H1 (cell line): ENCODE measurements around the gene IFNL2. TPM values are rescaled to one million over a fixed set of nuclear protein-coding genes. Genes with fewer than 3 reads are reported as not detected.

ENCODE experiments used
- CHD1 ChIP-seq: IDR thresholded peaks from 2 replicates; pipeline ENCODE4 v1.6.1; 2012; ENCODE audit warnings: low read depth, low read length, improper control_type of control experiment
- CHD2 ChIP-seq: IDR thresholded peaks from 2 replicates; pipeline ENCODE4 v1.6.1; 2012; ENCODE audit warnings: low read length, improper control_type of control experiment
- CHD7 ChIP-seq: fragments of 300-600 bp; sonication (generic); IDR thresholded peaks from 2 replicates; pipeline ENCODE4 v1.7.1; 2012; ENCODE audit warnings: low read length, moderate library complexity, mild to moderate bottlenecking, inconsistent platforms; ENCODE audit not compliant: insufficient replicate concordance
- CTCF ChIP-seq, 3 experiments: IDR thresholded peaks; 1 replicate in 2 of 3; 2 replicates in 1 of 3; pipeline versions ENCODE4 v1.5.1 to v1.6.1; 2011; ENCODE audit warnings: low read length in 3 of 3, mild to moderate bottlenecking in 3 of 3, inconsistent platforms in 2 of 3, low read depth in 1 of 3, moderate library complexity in 1 of 3; ENCODE audit not compliant: insufficient read depth in 1 of 3; ENCODE audit errors: control extremely low read depth in 1 of 3
- HDAC2 ChIP-seq, 2 experiments: fragments of 300-600 bp in 1 of 2; sonication (generic) in 1 of 2; IDR thresholded peaks; 2 replicates each; pipeline ENCODE4 v1.6.1; 2011 to 2012; ENCODE audit warnings: low read depth in 2 of 2, low read length in 2 of 2, mild to moderate bottlenecking in 2 of 2, moderate library complexity in 2 of 2, borderline replicate concordance in 1 of 2, inconsistent platforms in 1 of 2
- NRF1 ChIP-seq: IDR thresholded peaks from 2 replicates; pipeline ENCODE4 v1.6.1; 2011; ENCODE audit warnings: mild to moderate bottlenecking, low read depth, low read length, improper control_type of control experiment
- SP4 ChIP-seq: IDR thresholded peaks from 2 replicates; pipeline ENCODE4 v1.6.1; 2012; ENCODE audit warnings: low read length, inconsistent platforms
- polyA plus RNA-seq, 7 experiments: library from polyadenylated mRNA; depleted of rRNA in 3 of 7; stranded (reverse) in 5 of 7; unstranded in 2 of 7; fragments of >200 nt in 5 of 7; fragments of 200-250 nt in 2 of 7; gene quantifications; 1 replicate in 5 of 7; 2 replicates in 1 of 7; 4 replicates in 1 of 7; pipeline versions ENCODE4 v1.2.1 to v1.2.3, GENCODE V29; 2011 to 2013; ENCODE audit warnings: missing spikeins in 2 of 7, mixed read lengths in 2 of 7
- total RNA-seq: library from RNA; stranded (reverse); fragmentation: NEBNext Ultra II Directional; extraction: Animal tissue kit (Norgen Biotek cat#: 25700); gene quantifications from 2 replicates; pipeline ENCODE4 v1.2.1, GENCODE V29; 2021

The IFNL2 gene
- total and polyA plus RNA-seq, 2 of the 8 experiments (the other 6 are each of a cell fraction or from before 2014, with no cell fraction given): not detected

DNA sequence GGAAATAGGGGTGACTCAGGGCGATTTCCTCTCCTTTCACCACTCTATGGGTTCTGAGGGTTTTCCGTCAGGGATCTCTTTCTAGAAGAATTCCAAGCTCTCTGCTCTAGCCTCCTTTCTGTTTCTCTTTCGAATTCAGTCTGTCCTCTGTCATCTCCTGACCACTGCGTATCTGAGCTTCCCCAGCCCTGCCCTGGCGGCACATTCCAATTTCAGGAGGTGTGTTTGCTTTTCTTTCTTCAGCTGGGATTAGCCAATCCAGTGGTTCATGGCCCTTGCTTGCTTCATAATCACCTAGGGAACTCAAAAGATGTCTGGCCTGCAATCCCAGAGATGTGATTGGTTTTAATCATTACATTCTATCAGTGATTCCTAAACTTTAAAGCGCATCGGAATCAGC, 9.4 kb downstream of the IFNL2 start (continued):
- TF ChIP-seq CHD7: no peak
- TF ChIP-seq CHD2: no peak
- no peak for TF ChIP-seq HDAC2 (IDR thresholded peaks at IDR 0.05; ENCODE audit: borderline replicate concordance in 1 of 2, low read depth in 2 of 2, low read length in 2 of 2)
- TF ChIP-seq CHD1: no peak
- TF ChIP-seq CTCF (IDR thresholded peaks at IDR 0.05; ENCODE audit: control extremely low read depth in 1 of 3, insufficient read depth in 1 of 3, low read depth in 1 of 3, low read length in 3 of 3): no peak
- TF ChIP-seq SP4: no peak
- no peak for TF ChIP-seq NRF1
